Neuronal stem cell (in vitro differentiated cells): ENCODE measurements around the gene LAMC3. TPM values are rescaled to one million over a fixed set of nuclear protein-coding genes. Genes with fewer than 3 reads are reported as not detected.

ENCODE experiments used
- DNase-seq: peaks from one replicate; pipeline ENCODE4 v3.0.0-alpha.2; 2013; ENCODE audit warnings: low spot score
- H2AFZ ChIP-seq: one replicate; pipeline ENCODE4 v1.6.1; 2013; ENCODE audit warnings: mild to moderate bottlenecking, low read length, inconsistent platforms
- H2AK5ac ChIP-seq: 2 replicates; pipeline ENCODE4 v1.6.1; 2013; ENCODE audit warnings: low read depth, mild to moderate bottlenecking, inconsistent platforms, low read length, moderate library complexity, mixed read lengths
- H2BK120ac ChIP-seq: 2 replicates; pipeline ENCODE4 v1.6.1; 2013; ENCODE audit warnings: low read depth, mild to moderate bottlenecking, inconsistent platforms, low read length, moderate library complexity, mixed read lengths
- H2BK12ac ChIP-seq: one replicate; pipeline ENCODE4 v1.6.1; 2013; ENCODE audit warnings: low read length, inconsistent platforms
- H2BK15ac ChIP-seq: 2 replicates; pipeline ENCODE4 v1.6.1; 2013; ENCODE audit warnings: mild to moderate bottlenecking, low read length, inconsistent platforms, mixed read lengths
- H2BK5ac ChIP-seq: one replicate; pipeline ENCODE4 v1.6.1; 2013; ENCODE audit warnings: inconsistent platforms, mild to moderate bottlenecking, low read length, moderate library complexity
- H3K14ac ChIP-seq: one replicate; pipeline ENCODE4 v1.6.1; 2013; ENCODE audit warnings: low read length, inconsistent platforms
- H3K18ac ChIP-seq: 2 replicates; pipeline ENCODE4 v1.6.1; 2013; ENCODE audit warnings: low read length, inconsistent platforms
- H3K23ac ChIP-seq: 2 replicates; pipeline ENCODE4 v1.6.1; 2013; ENCODE audit warnings: low read depth, mild to moderate bottlenecking, mixed read lengths, low read length, inconsistent platforms; ENCODE audit not compliant: poor library complexity
- H3K27ac ChIP-seq: replicated peaks from 3 replicates; pipeline ENCODE4 v1.5.1; 2013; ENCODE audit warnings: low read length, inconsistent platforms
- H3K27me3 ChIP-seq, 3 experiments: 2 replicates each; pipeline ENCODE4 v1.6.1; 2013; ENCODE audit warnings: low read length in 3 of 3, mild to moderate bottlenecking in 2 of 3, inconsistent platforms in 1 of 3, low read depth in 1 of 3, mixed read lengths in 1 of 3, moderate library complexity in 1 of 3; ENCODE audit not compliant: control insufficient read depth in 3 of 3, insufficient read depth in 3 of 3
- H3K36me3 ChIP-seq, 2 donors: replicated peaks in 1 of 2; 2 replicates each; pipeline ENCODE4 v1.6.1; 2013; ENCODE audit warnings: low read length in 2 of 2; ENCODE audit not compliant: control insufficient read depth in 2 of 2, insufficient read depth in 2 of 2
- H3K4ac ChIP-seq: 2 replicates; pipeline ENCODE4 v1.6.1; 2013; ENCODE audit warnings: inconsistent platforms, mild to moderate bottlenecking, low read length, moderate library complexity
- H3K4me1 ChIP-seq, 2 donors: 1 replicate in 1 of 2; 2 replicates in 1 of 2; pipeline ENCODE4 v1.6.1; 2013; ENCODE audit warnings: low read length in 2 of 2, low read depth in 1 of 2; ENCODE audit not compliant: control insufficient read depth in 2 of 2, insufficient read depth in 1 of 2
- H3K4me2 ChIP-seq: one replicate; pipeline ENCODE4 v1.6.1; 2013; ENCODE audit warnings: mild to moderate bottlenecking, low read length, inconsistent platforms; ENCODE audit not compliant: insufficient read depth, poor library complexity, severe bottlenecking
- H3K4me3 ChIP-seq, 2 donors: 2 replicates each; pipeline ENCODE4 v1.5.1; 2013; ENCODE audit warnings: low read length in 2 of 2, mild to moderate bottlenecking in 2 of 2, inconsistent platforms in 1 of 2, moderate library complexity in 1 of 2
- H3K79me1 ChIP-seq: one replicate; pipeline ENCODE4 v1.6.1; 2013; ENCODE audit warnings: low read depth, mild to moderate bottlenecking, inconsistent platforms, low read length, moderate library complexity
- H3K9ac ChIP-seq: one replicate; pipeline ENCODE4 v1.6.1; 2013; ENCODE audit warnings: mild to moderate bottlenecking, low read depth, low read length, inconsistent platforms; ENCODE audit not compliant: poor library complexity
- H3K9me3 ChIP-seq, 2 donors: replicated peaks in 1 of 2; 2 replicates each; pipeline versions ENCODE3 to v1.6.1; 2013; ENCODE audit warnings: low read length in 2 of 2, mild to moderate bottlenecking in 2 of 2, inconsistent platforms in 1 of 2, low read depth in 1 of 2, mixed read lengths in 1 of 2, moderate library complexity in 1 of 2; ENCODE audit not compliant: control insufficient read depth in 2 of 2, insufficient read depth in 1 of 2
- H4K8ac ChIP-seq: one replicate; pipeline ENCODE4 v1.6.1; 2013; ENCODE audit warnings: low read depth, mild to moderate bottlenecking, inconsistent platforms, low read length, moderate library complexity
- H4K91ac ChIP-seq: one replicate; pipeline ENCODE4 v1.6.1; 2013; ENCODE audit warnings: low read length, low read depth, mild to moderate bottlenecking, inconsistent platforms; ENCODE audit not compliant: poor library complexity
- WGBS, 2 donors: extraction: QIAGEN DNeasy Blood & Tissue Kit; methylation state at CpG; one replicate each; pipeline ENCODE4 v1.1.7; 2013; ENCODE audit warnings: missing lambda C conversion rate in 2 of 2, mixed read lengths in 1 of 2; ENCODE audit not compliant: insufficient read length in 2 of 2, insufficient replicate concordance in 1 of 2; ENCODE audit errors: extremely low coverage in 2 of 2; 5-methylcytosine and 5-hydroxymethylcytosine counted together
- polyA plus RNA-seq, 2 experiments: library from polyadenylated mRNA; stranded (reverse); fragments of 200-250 nt; gene quantifications; one replicate each; pipeline ENCODE4 v1.2.3, GENCODE V29; 2013

The LAMC3 gene
- 0.03 TPM for polyA plus RNA-seq (2013, experiment 1 of 2)
- 0.07 TPM for polyA plus RNA-seq (2013, experiment 2 of 2)

GRCh38 chr9:131008909-131009618 is at the start of gene LAMC3:
LAMC3 (plus strand) TSS chr9:131009174; CDS start chr9:131009215, 41 bp downstream.
- Histone ChIP-seq H4K91ac (no peak within 1 kb of the TSS), H2BK120ac (no peak within 1 kb of the TSS), H3K4me3 (peak within 1 kb of the TSS in 1 of 2 donors; percentile 38), H3K36me3 (no peaks in the 10 kb centered on the region), H3K27me3 (peaks cover 10 to 45% (median 26%) of the 10 kb centered on the region in 3 experiments), H2BK5ac (no peak within 1 kb of the TSS), H3K18ac (peak within 1 kb of the TSS; percentile 87), H3K14ac (no peak within 1 kb of the TSS), H2BK12ac (no peak within 1 kb of the TSS), H3K23ac (peak within 1 kb of the TSS; percentile 99), H2BK15ac (no peak within 1 kb of the TSS), H2AK5ac (peak within 1 kb of the TSS; percentile 81), H3K4ac (no peak within 1 kb of the TSS), H3K9ac (no peak within 1 kb of the TSS), H3K27ac (no peak within 1 kb of the TSS), H2AFZ (peak within 1 kb of the TSS; percentile 64), H3K4me2 (peak within 1 kb of the TSS; percentile 57), H4K8ac (peak within 1 kb of the TSS; percentile 6), H3K9me3 (peaks cover 4% of the 10 kb centered on the region in 2 donors), H3K4me1 (peaks cover 12 to 16% of the 10 kb centered on the region in 2 donors), H3K79me1 (no peaks in the 10 kb centered on the region)
- DNase-seq = no peak
- no CpG with 5 or more reads among the region's 88 CpGs for WGBS, 2 donors

- no peak for DNase-seq
- Histone ChIP-seq H4K8ac (no peak overlapping the region), H3K4me1 (peaks cover 3 to 6% of the 10 kb centered on the region in 2 donors), H3K36me3 (no peaks in the 10 kb centered on the region), H2BK5ac (no peak overlapping the region), H3K9me3 (peaks cover 3 to 5% of the 10 kb centered on the region in 2 donors), H2BK12ac (no peak overlapping the region), H3K23ac (peak overlapping the region; percentile 14), H3K27ac (no peak overlapping the region), H3K9ac (no peak overlapping the region), H3K27me3 (peaks cover 0 to 12% (median 0%) of the 10 kb centered on the region in 3 experiments), H2AK5ac (peak overlapping the region; percentile 24), H4K91ac (no peak overlapping the region), H3K4me3 (no peak overlapping the region), H3K18ac (no peak overlapping the region), H3K4me2 (no peak overlapping the region), H2BK120ac (no peak overlapping the region), H3K79me1 (no peaks in the 10 kb centered on the region), H2BK15ac (no peak overlapping the region), H3K14ac (no peak overlapping the region), H3K4ac (no peak overlapping the region), H2AFZ (no peak overlapping the region)
- WGBS, 2 donors = no CpG with 5 or more reads among the region's 9 CpGs
Measured at GRCh38 chr9:130959809-130960334, 49.1 kb upstream of the LAMC3 start.

GRCh38 chr9:130960522-130961378 is 48.2 kb upstream of the LAMC3 start:
- peak overlapping the region; percentile 63 for H2AK5ac ChIP-seq
- H3K4me1 ChIP-seq = peaks cover 3 to 6% of the 10 kb centered on the region in 2 donors
- peak overlapping the region; percentile 31 for H2BK5ac ChIP-seq
- peaks cover 0 to 12% (median 0%) of the 10 kb centered on the region in 3 experiments for H3K27me3 ChIP-seq
- no peak overlapping the region for H2BK15ac ChIP-seq
- peak overlapping the region; percentile 34 for H3K9ac ChIP-seq
- H3K14ac ChIP-seq = no peak overlapping the region
- H3K4me3 ChIP-seq = no peak overlapping the region
- H4K8ac ChIP-seq = no peak overlapping the region
- H2BK120ac ChIP-seq = no peak overlapping the region
- no peak overlapping the region for H2AFZ ChIP-seq
- H3K4me2 ChIP-seq = no peak overlapping the region
- no peak overlapping the region for H4K91ac ChIP-seq
- H3K18ac ChIP-seq = no peak overlapping the region
- H3K79me1 ChIP-seq = no peaks in the 10 kb centered on the region
- peak overlapping the region; percentile 93 for H3K23ac ChIP-seq
- no peak overlapping the region for H3K27ac ChIP-seq
- no peak for DNase-seq
- no peaks in the 10 kb centered on the region for H3K36me3 ChIP-seq
- H2BK12ac ChIP-seq = no peak overlapping the region
- H3K4ac ChIP-seq = no peak overlapping the region
- H3K9me3 ChIP-seq = peaks cover 2 to 3% of the 10 kb centered on the region in 2 donors
- no CpG with 5 or more reads among the region's 14 CpGs for WGBS, 2 donors
